Loucy (cell line): ENCODE results near the gene IFNW1.

Experiments used
- H2AFZ ChIP-seq: fragments of 200-600 bp; sonication (generic); 2 replicates; pipeline ENCODE4 v1.6.0; 2016; ENCODE audit warnings: antibody characterized with exemption, mild to moderate bottlenecking, low read length, moderate library complexity
- H3F3A ChIP-seq: fragments of 200-600 bp; 2 replicates; pipeline ENCODE4 v1.6.0; 2016; ENCODE audit warnings: antibody characterized with exemption, low read depth, mild to moderate bottlenecking
- H3K27me3 ChIP-seq: fragments of 200-600 bp; sonication (generic); 2 replicates; pipeline ENCODE4 v1.6.1; 2014; ENCODE audit warnings: low read length, mild to moderate bottlenecking; ENCODE audit not compliant: insufficient read depth, poor library complexity, severe bottlenecking
- H3K36me3 ChIP-seq: fragments of 200-600 bp; sonication (generic); 2 replicates; pipeline ENCODE4 v1.6.1; 2016; ENCODE audit warnings: low read length; ENCODE audit not compliant: insufficient read depth
- H3K4me1 ChIP-seq: fragments of 200-600 bp; sonication (generic); 2 replicates; pipeline ENCODE4 v1.5.1; 2014; ENCODE audit warnings: low read length, mild to moderate bottlenecking; ENCODE audit not compliant: insufficient read depth, poor library complexity, severe bottlenecking
- H3K4me2 ChIP-seq: fragments of 200-600 bp; sonication (generic); 2 replicates; pipeline ENCODE4 v1.6.0; 2014; ENCODE audit warnings: antibody characterized with exemption, low read length, low read depth, mild to moderate bottlenecking; ENCODE audit not compliant: poor library complexity, severe bottlenecking
- H3K4me3 ChIP-seq: fragments of 200-600 bp; sonication (generic); 2 replicates; pipeline ENCODE4 v1.5.1; 2014; ENCODE audit warnings: low read length, mild to moderate bottlenecking, mixed read lengths; ENCODE audit not compliant: poor library complexity, severe bottlenecking
- H3K79me2 ChIP-seq: fragments of 200-600 bp; sonication (generic); 2 replicates; pipeline ENCODE4 v1.6.1; 2014; ENCODE audit warnings: low read length; ENCODE audit not compliant: insufficient read depth
- H3K9ac ChIP-seq: fragments of 200-600 bp; sonication (generic); 2 replicates; pipeline ENCODE4 v1.6.0; 2014; ENCODE audit warnings: mild to moderate bottlenecking, low read depth, low read length, moderate library complexity; ENCODE audit not compliant: poor library complexity, severe bottlenecking
- H3K9me2 ChIP-seq: fragments of 200-600 bp; sonication (generic); replicated peaks from 2 replicates; pipeline ENCODE4 v1.6.1; 2016; ENCODE audit warnings: low read depth, low read length, mixed read lengths
- H3K9me3 ChIP-seq: fragments of 200-600 bp; sonication (generic); 2 replicates; pipeline ENCODE4 v1.6.1; 2014; ENCODE audit warnings: mild to moderate bottlenecking, antibody characterized with exemption, low read length, low read depth; ENCODE audit not compliant: insufficient read depth
- H4K20me1 ChIP-seq: fragments of 200-600 bp; sonication (generic); 2 replicates; pipeline ENCODE4 v1.6.0; 2014; ENCODE audit warnings: antibody characterized with exemption, low read length, mild to moderate bottlenecking; ENCODE audit not compliant: insufficient read depth, poor library complexity, severe bottlenecking
- EZH2phosphoT487 ChIP-seq: fragments of 200-600 bp; IDR thresholded peaks from 2 replicates; pipeline ENCODE4 v1.6.1; 2018; ENCODE audit warnings: antibody characterized with exemption, mild to moderate bottlenecking, moderate library complexity, borderline replicate concordance
- TF ChIP-seq, protein P1 (sequence below): fragments of 200-600 bp; sonication (generic); conservative IDR thresholded peaks from 2 replicates; pipeline ENCODE4 v1.5.1; 2014; ENCODE audit warnings: mild to moderate bottlenecking, antibody characterized with exemption, low read length

The IFNW1 gene

GRCh38 chr9:21154018-21154608 lies 12.5 kb upstream of the IFNW1 start:
- Histone ChIP-seq H3K79me2 (no peaks in the 10 kb centered on the region), H3K9me2 (no peaks in the 10 kb centered on the region), H3K4me2 (peak overlapping the region; percentile 49), H3K36me3 (no peaks in the 10 kb centered on the region), H3K4me1 (peaks cover 9% of the 10 kb centered on the region), H3K4me3 (peak overlapping the region; percentile 28), H2AFZ (peak overlapping the region; percentile 91), H3F3A (no peaks in the 10 kb centered on the region), H3K9me3 (peaks cover 13% of the 10 kb centered on the region), H3K9ac (peak overlapping the region; percentile 10), H3K27me3 (no peaks in the 10 kb centered on the region), H4K20me1 (no peaks in the 10 kb centered on the region)
- TF ChIP-seq, protein P1, sequence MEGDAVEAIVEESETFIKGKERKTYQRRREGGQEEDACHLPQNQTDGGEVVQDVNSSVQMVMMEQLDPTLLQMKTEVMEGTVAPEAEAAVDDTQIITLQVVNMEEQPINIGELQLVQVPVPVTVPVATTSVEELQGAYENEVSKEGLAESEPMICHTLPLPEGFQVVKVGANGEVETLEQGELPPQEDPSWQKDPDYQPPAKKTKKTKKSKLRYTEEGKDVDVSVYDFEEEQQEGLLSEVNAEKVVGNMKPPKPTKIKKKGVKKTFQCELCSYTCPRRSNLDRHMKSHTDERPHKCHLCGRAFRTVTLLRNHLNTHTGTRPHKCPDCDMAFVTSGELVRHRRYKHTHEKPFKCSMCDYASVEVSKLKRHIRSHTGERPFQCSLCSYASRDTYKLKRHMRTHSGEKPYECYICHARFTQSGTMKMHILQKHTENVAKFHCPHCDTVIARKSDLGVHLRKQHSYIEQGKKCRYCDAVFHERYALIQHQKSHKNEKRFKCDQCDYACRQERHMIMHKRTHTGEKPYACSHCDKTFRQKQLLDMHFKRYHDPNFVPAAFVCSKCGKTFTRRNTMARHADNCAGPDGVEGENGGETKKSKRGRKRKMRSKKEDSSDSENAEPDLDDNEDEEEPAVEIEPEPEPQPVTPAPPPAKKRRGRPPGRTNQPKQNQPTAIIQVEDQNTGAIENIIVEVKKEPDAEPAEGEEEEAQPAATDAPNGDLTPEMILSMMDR = peak; percentile 82
- TF ChIP-seq EZH2phosphoT487 = no peak

DNA sequence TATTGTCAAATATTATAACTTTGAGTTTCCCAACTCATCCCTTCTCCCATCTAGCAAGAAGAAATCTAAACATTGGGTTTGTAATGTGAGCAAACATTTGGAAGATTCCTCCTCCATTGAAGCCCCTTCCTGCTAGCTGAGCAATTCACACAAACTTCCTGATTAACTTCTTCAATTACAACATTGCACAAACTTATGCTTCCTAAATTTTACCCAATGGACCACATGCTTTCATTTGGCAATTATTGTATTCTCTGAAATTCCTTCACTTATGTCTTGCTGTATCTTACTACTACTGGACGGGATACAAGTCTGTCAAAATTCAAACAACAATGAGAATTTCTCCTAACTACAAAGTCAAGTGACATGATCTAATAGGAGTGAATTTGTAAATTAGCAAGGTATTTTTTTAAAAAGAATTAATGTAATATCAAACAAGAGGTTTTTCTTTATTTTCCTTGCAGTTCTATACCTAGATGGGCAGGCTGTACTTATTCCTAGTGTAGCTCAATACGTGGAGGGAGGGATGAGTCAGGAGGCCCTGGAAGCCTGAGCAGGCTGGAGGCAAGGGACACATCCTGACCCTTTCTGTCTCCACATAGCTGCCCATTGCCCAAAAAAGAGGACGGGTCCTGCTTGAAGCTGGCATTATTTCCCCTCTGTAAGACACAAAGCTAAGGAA lies 11.8 kb upstream of the IFNW1 start:
- Histone ChIP-seq H3K27me3 (no peaks in the 10 kb centered on the region), H3K9me2 (no peaks in the 10 kb centered on the region), H4K20me1 (no peaks in the 10 kb centered on the region), H3K4me2 (peak overlapping the region; percentile 49), H3K9ac (peak overlapping the region; percentile 10), H3K4me1 (peaks cover 9% of the 10 kb centered on the region), H3K36me3 (no peaks in the 10 kb centered on the region), H3K4me3 (no peak overlapping the region), H3K79me2 (no peaks in the 10 kb centered on the region), H2AFZ (peak overlapping the region; percentile 91), H3K9me3 (peaks cover 16% of the 10 kb centered on the region), H3F3A (no peaks in the 10 kb centered on the region)
- TF ChIP-seq EZH2phosphoT487 = no peak
- TF ChIP-seq, protein P1 = no peak

GRCh38 chr9:21144603-21145002 lies 3.0 kb upstream of the IFNW1 start:
- H3K27me3 ChIP-seq = no peaks in the 10 kb centered on the region
- H4K20me1 ChIP-seq = no peaks in the 10 kb centered on the region
- peaks cover 8% of the 10 kb centered on the region; the same call in 1 of the 2 replicates for H3K9me3 ChIP-seq
- H3K4me3 ChIP-seq = peak overlapping the region; percentile 14
- no peaks in the 10 kb centered on the region for H3K79me2 ChIP-seq
- H3K4me2 ChIP-seq = peak overlapping the region; percentile 37
- H3F3A ChIP-seq = no peaks in the 10 kb centered on the region
- H2AFZ ChIP-seq = peak overlapping the region; percentile 41; the same call in 1 of the 2 replicates
- TF ChIP-seq, protein P1 = no peak
- no peak for TF ChIP-seq EZH2phosphoT487
- H3K36me3 ChIP-seq = no peaks in the 10 kb centered on the region
- peaks cover 12% of the 10 kb centered on the region for H3K4me1 ChIP-seq
- H3K9me2 ChIP-seq = no peaks in the 10 kb centered on the region
- H3K9ac ChIP-seq = no peak overlapping the region
